OCI-M1 (cell line): ENCODE measurements around the gene DRC3.

Experiments used
- DNase-seq: peaks from one replicate; lab custom pipeline; 2025; lab: John Stamatoyannopoulos, UW

DRC3 gene

DNA sequence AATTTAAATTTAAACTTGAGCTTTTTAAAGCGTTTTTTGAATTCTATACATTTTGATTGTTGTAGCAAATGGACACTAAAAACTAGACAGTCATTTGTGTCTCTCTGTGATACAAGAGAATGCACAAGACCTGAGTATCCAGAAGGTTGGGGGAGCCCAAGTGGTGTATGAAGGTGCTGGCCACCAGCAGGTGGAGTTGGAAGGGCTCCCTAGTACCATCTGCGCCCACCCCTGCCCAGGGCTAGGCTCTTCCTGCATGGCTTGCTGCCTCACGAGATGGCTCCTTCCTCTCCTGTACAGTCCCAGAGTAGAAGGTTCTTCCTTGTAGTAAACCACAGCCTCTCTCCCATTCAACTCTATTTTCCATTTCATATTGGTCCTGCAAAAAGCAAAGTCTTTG is 83.6 kb downstream of the DRC3 start:
- no peak for DNase-seq

- no peak for DNase-seq
Measured at GRCh38 chr17:18059283-18059682, 86.6 kb downstream of the DRC3 start.

DNA sequence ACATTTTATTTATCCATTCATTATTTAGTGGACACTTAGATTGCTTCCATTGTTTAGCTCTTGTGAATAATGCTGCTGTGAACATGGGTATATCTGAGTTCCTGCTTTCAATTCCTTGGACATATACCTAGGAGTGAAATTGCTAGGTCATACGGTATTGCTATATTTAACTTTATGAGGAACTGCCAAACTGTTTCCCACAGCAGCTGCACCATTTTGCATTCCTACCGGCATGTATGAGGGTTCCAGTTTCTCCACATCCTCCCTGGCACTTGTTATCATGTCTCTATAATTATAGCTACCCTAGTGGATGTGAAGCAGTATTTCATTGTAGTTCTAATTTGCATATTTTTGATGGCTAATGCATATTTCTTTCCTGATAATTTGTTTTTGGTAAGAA is 91.4 kb downstream of the DRC3 start:
- no peak for DNase-seq

- DNase-seq, result no peak
Measured at GRCh38 chr17:18065546-18065945, 92.9 kb downstream of the DRC3 start.
